GDM1 (cell line): ENCODE results near the gene SLC24A4.

ENCODE experiments used
- DNase-seq: peaks from one replicate; lab custom pipeline; 2025; lab: John Stamatoyannopoulos, UW

SLC24A4 gene

GRCh38 chr14:92501891-92502351, 179.0 kb downstream of the SLC24A4 start:
- DNase-seq, result no peak

GRCh38 chr14:92502541-92503286, 179.7 kb downstream of the SLC24A4 start:
- no peak for DNase-seq

- no peak for DNase-seq
These were observed 181.0 kb downstream of the SLC24A4 start for GRCh38 chr14:92503756-92504491.

DNA sequence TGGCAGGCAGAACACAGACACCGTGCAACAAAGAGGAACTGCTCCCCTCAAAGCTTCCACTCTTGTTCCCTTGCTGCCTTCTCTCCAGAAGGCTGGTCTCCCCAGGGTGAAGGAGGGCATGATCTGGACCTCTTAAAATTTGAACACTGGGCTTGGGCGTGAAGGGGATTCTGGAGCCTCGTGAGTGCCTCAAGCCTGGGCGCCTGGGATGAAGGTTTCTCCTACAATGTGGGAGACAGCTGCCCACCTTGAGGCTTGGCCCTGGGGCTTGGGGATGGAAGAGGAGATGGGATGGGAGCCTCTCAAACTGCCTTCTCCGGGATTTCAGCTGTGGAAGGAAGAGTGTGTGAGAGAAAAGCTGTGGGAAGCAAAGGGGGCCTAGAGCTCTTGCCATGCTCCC, 182.9 kb downstream of the SLC24A4 start:
- no peak for DNase-seq

DNA sequence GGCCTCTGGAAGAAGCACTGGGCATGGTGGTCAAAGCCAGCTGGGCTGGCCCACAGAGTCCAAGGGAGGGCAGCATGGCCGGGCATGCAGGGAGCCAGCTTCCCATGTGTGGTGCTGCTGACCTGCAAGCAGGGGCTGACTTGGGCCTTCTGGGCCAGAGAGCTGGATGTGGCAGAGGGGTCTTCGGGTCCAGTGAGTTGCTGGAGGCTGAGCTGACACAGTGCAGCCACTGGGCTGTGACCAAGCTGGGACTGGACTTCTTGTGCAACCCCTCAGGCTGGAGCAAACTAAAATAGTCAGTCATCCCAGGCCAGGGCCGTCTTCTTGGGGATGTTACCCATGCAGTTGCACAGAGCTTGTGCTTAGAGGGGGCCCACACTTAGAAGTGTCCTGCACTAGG, 183.3 kb downstream of the SLC24A4 start:
- DNase-seq, result no peak

GRCh38 chr14:92507174-92507768, 184.3 kb downstream of the SLC24A4 start:
- no peak for DNase-seq

DNA sequence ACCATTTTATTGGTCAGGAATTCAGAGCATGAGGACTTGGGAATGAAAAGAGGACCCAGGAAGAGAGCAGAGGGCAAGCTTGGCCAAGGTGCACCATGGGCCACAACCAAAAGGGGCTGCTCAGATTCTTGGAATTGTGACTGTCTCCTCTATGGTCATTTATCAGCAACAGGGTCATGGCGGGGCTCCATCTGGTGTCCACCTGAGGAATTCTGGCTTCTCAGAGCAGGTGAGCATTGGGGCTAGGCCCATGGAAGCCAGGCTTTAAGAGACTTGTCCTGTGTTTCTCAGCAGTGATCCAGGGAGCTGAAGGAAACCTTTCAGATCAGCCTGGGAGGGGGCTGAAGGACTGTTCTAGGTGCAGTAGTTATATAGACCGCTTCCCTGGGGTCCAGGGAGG, 188.0 kb downstream of the SLC24A4 start:
- no peak for DNase-seq

DNA sequence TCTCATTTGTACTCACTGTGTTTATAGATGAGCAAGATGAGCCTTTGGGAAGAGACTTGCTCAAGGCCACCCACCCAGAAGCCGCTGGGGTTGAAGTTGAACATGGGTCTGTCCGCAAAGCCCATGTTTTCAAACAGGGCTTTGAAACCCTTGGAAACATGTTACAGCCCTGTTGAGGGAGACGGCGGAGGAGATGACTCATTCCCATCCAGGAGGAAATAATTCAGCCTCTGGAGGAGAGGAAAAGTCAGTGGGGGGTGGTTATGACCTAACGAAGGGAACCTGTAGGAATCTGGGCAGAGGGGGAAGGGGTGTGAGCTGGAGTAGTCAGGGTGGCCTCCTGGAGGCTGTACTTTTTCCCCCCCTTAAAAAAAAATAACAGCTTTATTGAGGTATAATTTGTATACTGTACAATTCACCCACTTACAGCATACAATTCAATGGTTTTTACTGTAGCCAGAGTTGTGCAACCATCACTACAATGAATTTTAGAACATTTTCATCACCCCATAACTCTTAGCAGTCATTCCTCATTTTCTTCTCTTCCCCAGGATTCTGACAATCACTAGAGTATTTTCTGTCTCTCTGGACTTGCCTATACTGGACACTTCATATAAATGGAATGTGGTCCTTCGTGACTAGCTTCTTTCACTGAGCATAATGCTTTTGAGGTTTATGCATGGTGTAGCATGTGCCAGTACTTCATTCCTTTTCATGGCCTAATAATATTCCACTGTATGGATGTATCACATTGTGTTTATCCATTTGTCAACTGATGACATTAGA, 188.7 kb downstream of the SLC24A4 start:
- DNase-seq, result no peak

DNA sequence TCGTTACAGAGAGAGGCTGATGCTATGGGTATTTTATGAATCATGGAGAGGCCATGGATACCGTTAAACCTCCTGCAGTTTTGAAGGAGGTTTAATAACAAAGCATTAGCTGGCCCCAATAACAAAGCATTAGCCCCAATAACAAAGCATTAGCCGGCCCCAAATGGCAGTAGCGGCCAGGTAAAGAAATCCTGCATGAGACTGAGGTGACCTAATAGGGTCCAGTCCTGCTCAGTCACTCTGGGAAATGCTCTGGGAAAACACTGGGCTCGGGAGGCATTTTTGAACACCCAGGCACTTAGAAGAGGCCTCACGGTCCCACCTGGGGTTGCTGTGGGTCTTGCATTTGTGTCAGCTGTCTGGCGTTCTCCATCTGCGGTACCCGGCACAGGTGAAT, 189.8 kb downstream of the SLC24A4 start:
- no peak for DNase-seq

DNA sequence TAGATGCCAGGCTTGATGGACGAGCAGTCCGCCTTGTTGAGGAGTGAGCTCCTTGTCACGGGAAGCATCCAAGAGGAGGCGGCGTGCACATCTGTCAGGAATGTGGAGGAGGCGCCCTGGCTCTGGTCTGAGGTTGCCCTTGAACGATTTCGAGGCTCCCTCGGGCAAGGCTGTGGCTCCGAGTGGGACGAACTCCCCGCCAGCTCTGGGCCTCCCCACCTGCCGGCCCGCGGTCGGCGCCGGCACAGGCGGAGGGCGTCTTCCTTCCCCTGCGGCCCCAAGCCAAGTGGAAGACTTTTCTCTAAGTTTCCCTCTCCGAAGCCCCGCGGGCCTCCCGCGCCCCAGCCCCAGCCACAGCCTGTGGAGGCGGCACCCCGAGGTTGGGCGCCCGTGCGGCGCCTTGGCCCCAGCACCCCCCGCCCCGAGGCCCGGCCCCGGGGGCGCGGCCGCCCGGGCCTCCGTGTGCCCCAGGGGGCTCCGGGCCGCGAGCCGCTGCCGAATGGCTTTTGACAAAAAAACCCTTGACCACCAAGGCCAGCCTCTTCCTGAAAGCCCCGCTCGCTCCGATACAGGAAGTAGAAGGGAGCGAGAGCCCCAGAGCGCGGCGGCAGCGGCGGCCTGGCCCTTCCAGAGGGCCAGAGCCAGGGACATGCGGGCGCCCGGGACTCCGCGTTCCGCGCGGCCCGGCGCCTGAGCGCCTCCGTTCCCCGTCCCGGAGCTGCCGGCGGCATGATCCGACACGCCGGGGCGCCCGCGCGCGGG, 190.4 kb downstream of the SLC24A4 start, which contains the start of gene RIN3:
Gene RIN3 (plus strand): TSS at position 578 of the 762 bp plus-strand sequence. CDS start 152 bp downstream, at position 730.
- peak; percentile 58 for DNase-seq

- DNase-seq, result no peak
These were observed 191.2 kb downstream of the SLC24A4 start for GRCh38 chr14:92513966-92514843.

DNA sequence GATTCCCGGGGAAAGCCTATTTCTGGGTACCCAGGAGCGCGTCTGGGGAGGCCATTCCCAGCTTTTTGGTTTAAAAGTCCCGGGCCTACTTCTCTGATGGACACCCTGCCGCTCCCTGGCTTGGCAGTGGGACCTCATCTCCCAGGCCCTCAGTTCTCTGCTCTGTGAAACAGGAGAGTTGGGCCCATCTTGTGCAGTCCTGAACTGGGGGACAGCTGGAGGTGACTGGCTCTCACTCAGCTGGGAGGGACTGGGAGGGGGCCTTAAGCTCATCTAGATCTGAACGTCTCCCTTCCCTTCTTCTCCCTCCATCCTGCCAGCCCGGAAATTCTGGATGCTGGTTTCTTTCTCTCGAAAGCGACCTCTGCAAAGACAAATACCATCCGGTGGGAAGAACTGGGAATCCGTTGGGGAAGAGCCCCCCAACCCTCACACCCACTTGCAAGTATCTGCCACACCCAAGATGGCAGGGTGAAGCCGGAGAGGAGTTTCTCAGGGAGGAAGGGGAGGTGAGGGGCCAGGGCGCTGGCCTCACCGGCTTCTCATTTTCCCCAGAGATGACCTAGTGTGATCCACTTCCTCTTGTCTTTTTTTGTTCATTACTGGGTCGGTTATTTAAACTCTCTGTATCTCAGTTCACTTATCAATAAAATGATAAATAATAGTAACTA, 192.0 kb downstream of the SLC24A4 start:
- no peak for DNase-seq

GRCh38 chr14:92515546-92516343, 192.8 kb downstream of the SLC24A4 start:
- no peak for DNase-seq

DNA sequence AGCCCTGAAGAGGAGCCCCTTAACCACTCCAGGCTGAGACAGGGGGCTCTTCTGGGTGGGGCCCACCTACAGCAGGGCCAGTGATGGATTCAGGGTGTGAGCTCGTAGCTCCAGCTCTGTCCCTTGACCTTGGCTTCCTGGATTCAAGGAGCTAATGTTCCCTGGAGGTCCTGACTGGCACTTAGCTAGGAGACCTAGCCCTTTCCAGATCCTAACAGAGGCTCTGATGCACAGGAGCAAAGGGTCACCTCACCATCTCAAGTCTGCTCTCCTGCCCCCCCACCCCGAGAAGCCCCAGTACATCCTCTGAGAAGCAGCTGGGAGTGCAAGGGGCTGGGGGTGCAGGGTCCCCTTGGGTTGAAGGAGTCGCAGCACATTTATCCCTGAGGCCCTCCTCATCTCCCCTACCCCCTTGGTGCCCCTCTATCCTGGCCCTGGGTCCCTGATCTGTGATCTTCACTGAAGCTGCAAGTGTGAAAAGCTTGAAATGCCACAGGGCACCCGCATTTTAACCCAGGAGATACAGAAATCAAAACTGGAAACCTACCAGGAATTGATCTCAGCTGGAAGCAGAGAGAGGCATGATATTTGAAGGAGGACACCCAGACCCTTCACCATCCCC, 193.5 kb downstream of the SLC24A4 start:
- no peak for DNase-seq

DNA sequence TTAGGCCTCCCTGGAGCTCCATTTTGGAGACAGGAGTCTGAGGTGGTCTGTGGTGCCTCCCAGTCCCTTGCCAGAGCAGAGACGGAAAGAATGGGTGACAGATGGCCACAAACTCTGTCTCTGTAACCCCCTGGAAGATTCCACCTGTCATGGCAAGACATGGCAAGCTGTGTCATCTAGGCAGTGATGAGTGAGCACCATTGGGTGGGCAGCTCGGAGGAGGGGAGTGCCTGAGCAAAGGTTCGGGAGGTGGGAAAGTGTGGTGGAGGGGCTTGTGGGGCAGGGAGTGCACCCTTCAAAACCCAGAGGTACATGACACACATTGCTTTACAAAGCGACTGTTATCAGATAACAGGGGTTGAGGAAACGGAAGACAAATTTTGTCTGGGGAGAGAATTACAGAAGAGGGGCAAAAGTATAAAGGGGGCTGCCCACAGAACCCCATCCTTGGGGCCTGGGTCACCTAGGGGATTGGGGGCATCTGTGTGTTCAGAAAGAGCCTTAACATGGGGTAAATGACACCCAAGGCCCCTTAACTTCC, 194.1 kb downstream of the SLC24A4 start:
- no peak for DNase-seq

DNA sequence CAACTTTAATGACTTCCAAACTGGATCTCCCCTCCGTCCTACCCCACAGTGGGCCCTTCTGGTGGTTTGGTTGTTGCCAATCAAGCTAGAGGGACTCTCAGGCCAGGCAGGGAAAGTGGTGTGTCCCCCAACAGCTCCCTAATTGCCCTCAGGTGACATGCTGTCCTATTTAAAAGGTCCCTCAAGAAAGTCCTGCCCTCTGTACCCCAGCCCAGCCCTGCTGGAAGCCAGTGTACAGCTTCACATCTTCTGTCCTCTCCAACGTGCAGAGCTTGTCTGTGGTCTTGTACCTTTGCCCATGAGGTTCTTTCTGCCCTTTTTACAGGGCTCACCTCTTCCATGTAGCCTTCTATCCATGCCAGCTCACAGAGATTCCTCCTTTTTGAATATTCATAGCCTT, 194.8 kb downstream of the SLC24A4 start:
- DNase-seq, result no peak

GRCh38 chr14:92519246-92520101, 196.5 kb downstream of the SLC24A4 start:
- no peak for DNase-seq
